ENCODE results near the gene PF4V1.

Gene PF4V1, protein sequence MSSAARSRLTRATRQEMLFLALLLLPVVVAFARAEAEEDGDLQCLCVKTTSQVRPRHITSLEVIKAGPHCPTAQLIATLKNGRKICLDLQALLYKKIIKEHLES

DNA sequence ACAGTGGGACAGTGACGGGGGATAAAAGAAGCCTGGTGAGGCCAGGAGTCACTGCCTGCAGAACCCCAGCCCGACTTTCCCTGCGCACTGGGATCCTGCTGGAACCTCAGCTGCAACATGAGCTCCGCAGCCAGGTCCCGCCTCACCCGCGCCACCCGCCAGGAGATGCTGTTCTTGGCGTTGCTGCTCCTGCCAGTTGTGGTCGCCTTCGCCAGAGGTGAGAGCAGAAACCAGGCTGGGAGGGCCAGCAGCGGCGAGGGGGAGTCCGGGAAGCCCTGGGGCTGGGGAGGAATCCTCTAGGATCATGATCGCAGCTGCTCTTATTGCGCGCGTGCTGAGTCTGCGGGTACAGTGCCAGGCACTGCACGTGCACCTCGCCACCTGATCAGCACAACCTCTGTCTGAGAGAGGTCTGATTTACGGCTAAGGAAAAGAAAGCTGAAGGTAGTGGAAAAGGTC is at the start of gene PF4V1:
Gene PF4V1, plus strand, starts transcription at position 51 of the 459 bp plus-strand sequence. Its CDS starts 67 bp downstream, at position 118.
- no peak for DNase-seq

DNA sequence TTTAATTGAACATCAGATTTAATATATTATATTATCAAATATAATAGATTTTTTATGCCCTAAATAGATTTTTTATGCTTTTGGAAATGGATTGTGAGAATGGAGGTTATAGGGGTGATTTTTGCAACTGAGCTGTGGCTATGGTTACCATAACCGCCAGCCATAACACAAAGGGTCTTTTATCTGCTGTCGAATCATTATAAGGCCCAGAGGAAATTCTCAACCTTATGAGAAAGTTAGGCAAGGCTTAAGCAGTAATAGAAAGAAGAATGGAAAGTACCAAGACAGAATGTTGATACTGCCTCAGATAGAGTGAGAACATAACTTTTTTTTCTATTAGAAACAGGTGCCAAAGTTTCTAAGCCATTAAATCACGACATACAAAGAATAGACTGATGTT is 42.9 kb upstream of the PF4V1 start:
- no peak for DNase-seq

DNA sequence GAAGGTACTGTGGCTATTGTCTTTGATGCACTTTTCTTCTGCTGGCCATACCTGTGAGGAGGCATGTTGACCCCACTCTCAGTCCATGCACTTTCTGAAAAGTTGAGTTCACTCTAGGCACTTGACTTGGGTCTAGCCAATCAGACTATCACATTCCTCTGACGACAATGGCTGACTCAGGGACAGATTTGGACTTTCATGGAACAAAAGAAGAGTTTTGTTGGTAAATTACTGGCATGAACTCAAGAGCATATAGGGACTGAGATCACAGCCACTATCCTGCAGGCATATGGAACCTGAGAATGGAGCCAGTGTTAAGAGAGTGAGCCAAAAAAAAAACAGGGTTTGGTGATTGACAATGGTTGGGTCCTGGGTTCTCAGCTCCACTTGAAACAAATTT is 41.3 kb upstream of the PF4V1 start:
- no peak for DNase-seq

DNA sequence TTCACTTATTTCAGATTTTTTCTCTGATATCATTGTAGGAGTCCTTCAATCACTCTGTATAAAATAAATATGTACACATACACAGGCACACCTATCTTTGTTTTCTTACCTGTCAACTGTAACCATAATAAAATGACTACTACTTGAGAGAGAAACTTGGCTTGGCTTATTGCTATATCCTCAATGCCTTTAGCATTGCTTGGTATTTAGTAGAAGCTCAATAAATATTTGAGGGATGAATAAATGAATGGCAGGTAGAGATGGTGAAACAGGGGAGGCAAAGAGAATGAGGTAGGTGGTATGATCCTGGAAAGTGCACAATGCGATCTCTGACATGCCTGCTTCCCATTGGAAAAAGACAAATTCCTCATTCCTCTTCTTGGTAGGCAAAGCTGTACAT is 38.4 kb upstream of the PF4V1 start:
- DNase-seq, result no peak

DNA sequence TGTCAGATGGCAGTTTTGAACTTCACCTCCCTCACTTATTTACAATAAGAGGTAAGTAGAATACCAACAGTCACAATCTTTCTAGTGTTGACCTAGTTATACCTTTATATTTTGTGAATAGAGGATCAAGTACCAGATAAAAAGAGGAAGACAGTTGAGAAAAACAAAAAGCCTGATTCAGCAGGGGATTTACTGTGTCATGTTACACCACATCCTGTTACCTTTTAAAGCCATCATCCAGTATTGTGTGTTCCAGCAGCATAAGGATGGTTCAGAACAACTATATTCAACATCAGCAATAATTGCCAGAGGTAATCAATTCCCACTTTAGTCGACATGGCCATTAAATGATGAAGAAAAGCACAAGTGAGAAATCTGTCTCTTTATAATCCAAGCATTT is 38.0 kb upstream of the PF4V1 start:
- DNase-seq, result no peak

DNA sequence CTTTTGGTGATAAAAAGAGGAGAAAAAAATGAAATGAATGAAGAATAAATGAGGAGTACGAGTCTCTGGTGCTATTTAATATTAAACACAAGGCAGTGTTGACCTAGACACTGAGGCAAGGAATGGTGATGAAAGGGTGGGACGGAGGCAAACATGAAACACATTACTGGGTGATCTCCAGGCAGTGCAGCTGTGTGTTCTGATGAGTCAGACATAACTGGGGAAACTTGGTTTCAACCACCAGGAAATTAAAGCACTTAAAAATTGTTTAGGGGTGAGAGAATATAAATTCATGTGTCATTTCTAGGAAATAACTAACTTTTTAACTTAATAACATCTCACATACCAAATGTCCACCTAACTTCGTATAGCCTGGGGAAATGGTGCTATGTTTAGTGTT is 36.3 kb upstream of the PF4V1 start:
- DNase-seq, result no peak

DNA sequence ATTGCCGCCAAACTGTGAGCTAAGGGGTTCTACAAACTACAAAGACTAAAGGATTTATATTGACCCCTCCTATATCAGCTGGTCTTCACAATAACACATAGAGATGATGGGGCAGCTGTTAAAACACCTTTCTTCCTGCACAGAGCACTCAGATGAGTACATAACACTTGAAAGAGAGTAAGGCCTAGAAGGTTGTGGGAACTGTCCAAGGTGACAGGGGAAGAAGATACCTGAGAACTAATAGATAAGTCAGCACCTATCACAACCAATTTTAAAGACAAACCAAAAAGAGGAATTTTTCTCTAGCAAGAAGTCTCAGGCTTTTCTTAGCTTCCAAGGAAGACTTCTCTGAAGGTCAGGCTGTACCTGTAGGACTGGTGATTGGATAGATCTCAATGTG is 35.8 kb upstream of the PF4V1 start:
- no peak for DNase-seq

DNA sequence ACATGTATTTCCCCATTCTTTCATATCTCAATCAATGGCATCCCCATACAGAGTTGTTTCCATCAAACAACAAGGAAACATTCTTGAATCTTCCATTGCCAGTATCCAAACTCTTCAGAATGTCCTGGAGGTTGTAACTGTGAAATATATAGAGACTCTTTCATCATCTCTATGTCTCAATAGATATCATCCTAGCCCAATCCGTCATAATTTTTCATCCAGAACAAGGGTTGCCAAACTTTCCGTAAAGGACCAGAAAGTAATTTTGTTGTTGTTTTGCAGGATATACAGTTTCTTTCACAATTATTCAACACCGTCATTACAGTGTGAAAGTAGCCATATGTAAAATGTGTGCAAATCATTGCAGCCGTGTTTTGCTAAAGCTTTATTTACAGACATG is 31.8 kb upstream of the PF4V1 start:
- DNase-seq, result no peak

DNA sequence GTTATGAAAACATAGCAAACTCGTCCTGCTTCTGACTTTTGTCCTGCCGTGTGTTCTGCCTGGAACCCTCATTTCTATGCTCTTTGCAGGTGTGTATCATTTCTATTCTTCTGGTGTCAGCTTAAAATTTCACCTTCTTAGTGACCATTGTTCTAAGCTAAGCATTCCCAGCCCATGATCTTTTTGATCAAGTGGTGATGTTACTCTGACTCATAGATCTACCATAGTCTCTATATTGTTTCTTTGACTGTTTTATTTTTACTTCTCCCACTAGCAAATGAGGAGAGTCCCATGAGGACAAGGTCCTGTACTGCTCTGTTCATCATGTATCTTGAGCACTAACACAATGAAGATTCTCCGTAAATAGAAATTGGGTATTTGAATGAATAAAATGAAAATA is 30.7 kb upstream of the PF4V1 start:
- DNase-seq, result no peak

DNA sequence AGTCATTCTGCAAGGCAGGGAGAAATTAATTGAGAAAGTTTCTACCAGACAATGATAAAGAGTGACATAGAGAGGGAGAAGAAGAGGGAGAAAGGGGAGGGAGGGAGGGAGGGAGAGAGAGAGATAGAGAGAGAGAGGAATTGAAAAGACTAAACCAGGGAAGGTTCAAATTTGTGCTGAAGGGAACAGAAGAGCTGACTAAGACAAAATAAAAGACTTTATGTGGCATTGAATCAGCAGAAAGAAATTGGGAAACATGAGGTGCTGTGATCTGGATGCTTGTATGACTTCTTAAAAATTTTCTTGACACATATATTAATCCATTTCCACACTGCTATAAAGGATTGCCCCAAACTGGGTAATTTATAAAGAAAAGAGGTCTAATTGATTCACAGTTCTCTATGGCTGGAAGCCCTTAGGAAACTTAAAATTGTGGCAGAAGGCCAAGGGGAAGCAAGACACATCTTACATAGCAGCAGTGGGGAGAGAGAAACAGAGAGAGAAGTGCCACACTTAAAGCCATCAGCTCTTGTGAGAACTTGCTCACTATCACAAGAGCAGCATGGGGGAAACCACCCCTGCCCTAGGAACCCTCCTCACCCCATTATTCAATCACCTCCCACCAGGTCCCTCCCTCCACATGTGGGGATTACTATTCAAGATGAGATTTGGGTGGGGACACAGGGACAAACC is 30.1 kb upstream of the PF4V1 start:
- no peak for DNase-seq

DNA sequence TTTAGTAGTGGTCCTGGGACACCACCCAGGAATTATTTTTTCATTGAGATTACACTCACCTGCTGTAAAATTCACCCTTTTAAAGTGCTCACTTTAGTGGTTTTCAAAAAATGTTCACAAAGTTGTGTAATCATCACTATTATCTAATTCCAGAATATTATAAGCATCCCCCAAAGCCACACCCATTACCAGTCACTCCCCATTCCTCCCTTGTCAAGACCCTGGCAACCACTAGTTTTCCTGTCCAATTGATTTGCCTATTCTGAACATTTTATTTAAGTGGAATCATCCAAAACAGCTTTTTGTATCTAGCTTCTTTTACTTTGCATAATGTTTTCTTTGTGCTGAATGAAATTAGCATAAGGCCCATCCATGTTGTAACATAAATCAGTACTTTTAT is 29.3 kb upstream of the PF4V1 start:
- DNase-seq, result no peak

DNA sequence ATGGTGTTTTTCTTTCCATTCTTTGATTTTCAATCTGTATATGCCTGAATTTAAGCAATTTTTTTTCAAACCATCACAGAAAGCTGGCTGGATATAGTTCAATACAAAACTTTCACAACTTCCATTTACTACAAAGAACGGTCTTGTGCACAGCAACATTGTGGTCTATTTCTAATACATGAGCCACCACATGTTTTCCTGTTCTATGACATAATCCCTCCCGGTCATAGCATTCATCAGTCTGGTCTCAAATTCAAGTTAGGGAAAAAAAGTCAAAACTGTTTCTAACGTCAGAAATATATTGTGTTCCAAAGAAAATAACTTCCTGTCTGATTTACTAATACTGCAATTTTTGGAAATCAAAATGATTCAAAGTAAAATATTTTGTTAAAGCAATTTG is 24.1 kb upstream of the PF4V1 start:
- no peak for DNase-seq

DNA sequence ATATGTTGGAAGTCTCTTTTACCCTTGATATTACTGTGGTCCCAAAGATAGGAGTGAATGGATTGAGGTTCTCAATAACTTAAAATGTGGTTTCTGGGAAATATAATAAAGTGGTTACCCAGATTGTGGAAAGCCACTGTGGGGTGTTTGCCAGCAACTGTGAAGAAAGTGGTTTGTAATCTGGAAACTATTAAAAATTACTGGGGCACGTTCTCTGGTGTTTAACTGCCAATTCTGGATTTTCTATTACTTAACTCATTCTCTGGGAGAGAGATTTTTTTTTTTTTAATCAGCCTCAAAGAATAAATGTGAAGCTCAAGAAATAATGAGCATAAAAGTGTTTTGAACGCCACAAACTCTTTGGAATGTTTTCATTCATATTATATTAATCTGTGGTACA is 21.5 kb upstream of the PF4V1 start:
- no peak for DNase-seq

DNA sequence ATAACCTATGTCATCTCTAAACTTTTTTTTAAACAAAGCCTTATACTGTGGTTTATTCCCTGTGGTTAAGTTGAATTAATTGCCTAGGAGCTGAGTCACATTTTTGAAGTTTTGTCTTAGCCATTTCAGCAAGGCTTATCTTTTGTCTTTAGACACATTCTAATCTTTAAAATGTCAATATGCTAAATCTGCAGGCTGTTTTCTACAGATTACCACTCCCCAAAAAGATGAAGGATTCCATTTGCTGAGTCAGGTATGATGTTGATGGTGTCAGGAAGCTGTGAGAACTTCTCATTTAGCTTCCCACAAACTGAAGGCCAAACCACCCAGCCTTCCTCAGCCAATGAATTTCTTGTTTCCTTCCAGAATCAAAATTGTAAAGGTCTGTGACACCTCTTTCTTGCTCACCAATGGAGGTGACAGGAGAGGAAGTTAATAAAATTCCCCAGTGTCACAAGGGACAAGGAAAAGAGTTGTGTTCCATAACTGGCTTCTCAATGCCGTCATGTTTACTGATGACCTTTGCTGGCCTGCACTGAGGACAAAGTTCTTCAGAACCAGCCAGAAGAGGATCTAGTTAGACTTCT is 20.4 kb upstream of the PF4V1 start:
- DNase-seq, result no peak

DNA sequence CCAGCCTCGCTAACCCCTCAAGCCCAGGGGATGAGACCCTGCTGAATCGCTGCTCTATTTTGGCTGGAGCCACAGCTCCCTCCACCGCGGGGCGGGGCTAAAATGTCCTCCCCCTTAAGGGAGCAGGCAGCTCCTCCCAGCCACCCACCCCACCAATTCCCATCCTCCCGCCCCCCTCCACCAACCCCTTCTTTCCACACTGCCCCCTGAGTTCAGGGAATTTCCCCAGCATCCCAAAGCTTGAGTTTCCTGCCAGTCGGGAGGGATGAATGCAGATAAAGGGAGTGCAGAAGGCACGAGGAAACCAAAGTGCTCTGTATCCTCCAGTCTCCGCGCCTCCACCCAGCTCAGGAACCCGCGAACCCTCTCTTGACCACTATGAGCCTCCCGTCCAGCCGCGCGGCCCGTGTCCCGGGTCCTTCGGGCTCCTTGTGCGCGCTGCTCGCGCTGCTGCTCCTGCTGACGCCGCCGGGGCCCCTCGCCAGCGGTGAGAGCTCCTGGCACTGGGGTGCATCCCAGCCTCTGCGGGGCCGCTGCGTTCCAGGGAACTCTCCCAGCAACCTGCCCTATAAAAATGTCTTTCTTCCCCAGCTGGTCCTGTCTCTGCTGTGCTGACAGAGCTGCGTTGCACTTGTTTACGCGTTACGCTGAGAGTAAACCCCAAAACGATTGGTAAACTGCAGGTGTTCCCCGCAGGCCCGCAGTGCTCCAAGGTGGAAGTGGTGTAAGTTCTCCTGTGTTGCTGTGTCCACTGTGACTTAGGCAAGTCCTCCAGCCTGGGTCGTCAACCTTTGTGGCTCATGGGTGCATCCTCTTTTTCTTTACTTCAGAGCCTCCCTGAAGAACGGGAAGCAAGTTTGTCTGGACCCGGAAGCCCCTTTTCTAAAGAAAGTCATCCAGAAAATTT is 16.5 kb upstream of the PF4V1 start, which contains the start of gene CXCL6:
Gene CXCL6, plus strand, starts transcription at position 306 of the 907 bp plus-strand sequence. Its CDS starts 73 bp downstream, at position 379.
- no peak for DNase-seq

DNA sequence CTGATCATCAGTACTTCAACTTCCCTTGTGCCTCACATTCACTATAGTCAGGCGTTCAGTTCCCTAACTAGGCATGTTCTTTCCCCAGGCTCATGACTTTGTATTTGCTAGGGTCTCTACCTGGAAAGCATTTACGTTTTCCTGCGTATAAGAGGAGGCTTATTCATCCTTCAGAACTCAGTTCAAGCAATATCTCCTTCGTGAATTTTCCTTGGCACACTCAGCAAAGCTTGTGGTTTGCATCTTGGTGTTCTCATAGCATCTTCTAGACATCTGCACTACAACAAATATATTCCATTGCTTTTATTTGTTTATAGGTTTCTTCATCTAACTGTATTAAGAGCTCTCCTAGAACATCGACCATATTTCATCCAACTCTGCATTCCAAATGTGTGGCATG is 14.0 kb upstream of the PF4V1 start:
- no peak for DNase-seq

DNA sequence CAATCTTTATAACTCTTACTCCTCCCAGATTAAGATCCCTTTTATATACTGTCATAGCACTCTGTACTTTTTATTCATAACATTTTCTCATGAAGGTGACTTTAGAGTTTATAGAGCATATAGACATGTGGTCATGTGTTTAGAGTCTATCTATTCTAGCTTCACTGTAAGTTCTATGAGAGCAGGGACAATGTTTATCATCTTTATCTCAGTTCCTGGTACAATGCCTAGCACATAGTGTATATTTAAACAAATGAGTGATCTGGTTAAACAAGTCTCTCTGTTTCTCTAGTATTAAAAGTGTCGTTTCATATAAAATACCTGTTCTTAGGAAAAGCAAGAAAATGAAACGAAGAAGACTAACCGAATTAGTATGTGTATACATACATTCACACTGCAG is 13.4 kb upstream of the PF4V1 start:
- DNase-seq, result no peak

DNA sequence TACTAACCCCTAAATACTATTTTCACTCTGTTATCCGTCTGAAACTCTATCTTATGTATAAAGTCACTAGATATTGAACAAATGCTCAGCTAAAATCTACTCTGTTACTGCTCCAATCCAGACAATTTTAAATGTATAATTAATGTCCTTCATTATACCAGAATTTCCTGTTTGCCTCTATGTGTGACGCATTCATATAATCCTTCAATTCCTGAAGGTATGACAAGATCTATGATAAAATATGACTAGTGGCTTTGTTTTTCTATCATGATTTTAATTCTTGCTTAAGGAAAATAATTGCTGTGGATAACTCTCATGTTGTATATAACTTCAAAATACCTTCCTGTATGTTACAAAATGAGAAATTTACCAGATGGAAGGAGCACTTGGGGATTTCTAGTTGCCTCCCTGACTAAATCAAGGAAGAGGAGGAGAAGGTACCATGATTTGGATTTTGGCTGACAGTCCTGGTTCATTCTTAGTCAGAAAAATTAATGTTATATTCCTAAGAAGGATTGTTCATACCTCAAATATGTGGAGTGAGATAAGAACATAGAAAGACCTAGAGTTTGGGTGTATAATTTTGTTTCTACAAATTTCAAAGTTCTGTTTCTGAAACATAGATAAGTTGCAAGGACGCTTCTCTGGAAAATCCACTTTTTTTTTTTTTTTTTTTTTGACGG is 11.7 kb upstream of the PF4V1 start:
- DNase-seq, result no peak

DNA sequence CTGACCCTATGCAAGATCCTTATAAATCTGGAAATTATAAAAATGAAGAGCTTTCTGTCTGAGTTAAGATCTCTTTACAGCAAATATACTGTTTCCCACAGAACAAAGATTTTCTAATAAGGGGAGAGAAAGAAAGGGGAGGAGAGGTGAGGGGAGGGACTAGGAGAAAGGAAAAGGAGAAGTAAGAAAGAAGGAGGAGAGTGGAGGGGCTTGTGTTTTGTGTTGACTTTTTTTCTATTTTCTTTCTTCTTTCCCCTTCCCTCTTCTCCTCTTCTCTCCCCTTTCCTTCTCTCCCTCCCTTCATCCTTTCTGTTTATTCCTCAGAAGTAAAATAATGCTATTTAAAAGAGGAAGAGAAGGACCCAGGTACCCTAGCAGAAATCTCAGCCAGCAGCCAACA is 10.4 kb upstream of the PF4V1 start:
- DNase-seq, result no peak

DNA sequence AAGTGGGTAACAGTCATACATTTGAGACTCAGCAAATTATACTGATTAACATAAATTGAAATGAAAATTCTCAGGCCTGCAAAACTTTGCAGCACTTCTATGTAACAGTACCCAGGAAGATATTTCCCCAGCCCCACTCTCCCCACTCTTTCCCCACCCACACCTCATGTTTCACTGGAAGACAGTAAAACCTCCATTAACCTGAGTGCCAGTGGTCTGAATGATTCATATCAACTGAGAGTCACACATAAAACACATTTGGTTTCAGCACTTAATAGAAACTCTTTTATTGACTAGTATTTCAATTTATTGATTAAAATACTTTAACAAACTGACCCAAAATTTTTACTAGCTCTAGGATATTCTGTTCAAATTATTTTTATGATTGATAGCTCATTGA is 9.7 kb upstream of the PF4V1 start:
- DNase-seq, result no peak

DNA sequence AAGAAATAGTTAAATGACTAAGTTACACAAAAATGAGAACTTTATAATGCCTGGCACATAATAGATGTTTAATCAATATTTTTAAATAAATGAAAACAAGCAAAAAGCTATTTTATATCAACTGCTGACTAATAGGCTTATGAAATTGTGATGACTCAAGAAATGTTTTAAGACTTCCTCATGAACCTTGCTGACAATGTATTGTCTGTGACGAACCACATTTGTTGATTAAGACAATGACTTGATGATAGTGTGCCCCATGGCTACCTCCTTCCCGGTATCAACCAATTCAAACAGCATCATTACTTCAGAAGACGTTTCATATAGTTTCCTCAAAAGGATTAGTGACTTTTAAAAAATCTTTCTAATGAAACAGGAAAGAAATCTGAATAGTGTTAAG is 8.8 kb upstream of the PF4V1 start:
- no peak for DNase-seq

DNA sequence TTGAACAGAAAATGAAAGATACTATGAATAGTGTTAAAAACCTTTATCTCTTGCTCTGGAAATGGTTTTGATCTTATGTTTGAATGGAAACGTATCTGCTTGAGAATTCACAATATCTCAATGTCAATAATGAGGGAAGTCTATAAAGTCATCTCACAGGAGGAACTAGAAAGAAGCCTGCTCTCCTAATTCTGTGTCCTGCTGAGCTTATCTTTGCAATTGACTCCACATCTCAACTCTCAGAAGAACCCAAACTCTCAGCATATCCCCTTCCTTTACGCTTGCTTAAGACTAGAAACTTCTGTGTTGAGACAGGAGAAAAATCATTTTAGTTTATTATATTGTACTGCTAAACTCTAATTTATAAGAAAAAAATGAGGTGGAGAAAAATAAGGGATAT is 8.3 kb upstream of the PF4V1 start:
- no peak for DNase-seq

All from stimulated activated CD4-positive, alpha-beta T cell treated with anti-CD3 and anti-CD28 coated beads, Interleukin-2, amount 100 ng/mL, for 24 hours (primary cell).